Measurements from ENCODE around the gene DGKG.

DGKG gene

DNA sequence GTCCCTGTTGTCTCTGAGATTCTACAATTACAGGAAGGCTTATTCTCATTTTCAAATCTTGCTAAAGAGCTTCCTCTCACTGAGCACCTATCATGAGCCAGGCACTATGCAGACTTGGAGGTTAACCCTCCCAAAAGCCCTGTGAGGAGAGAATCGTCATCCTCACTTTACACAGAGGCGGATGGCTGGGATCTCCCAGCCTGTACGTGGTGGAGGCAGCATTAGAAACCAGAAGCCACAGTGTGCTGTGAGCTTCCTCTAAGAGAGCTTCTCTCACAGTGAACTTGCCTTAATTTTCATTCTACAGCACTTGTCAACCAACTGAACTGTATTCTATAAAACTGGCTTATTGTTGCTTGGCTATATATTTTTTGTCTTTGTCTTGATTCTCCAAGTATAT is 6.1 kb upstream of the DGKG start:
- TF ChIP-seq, protein P1, sequence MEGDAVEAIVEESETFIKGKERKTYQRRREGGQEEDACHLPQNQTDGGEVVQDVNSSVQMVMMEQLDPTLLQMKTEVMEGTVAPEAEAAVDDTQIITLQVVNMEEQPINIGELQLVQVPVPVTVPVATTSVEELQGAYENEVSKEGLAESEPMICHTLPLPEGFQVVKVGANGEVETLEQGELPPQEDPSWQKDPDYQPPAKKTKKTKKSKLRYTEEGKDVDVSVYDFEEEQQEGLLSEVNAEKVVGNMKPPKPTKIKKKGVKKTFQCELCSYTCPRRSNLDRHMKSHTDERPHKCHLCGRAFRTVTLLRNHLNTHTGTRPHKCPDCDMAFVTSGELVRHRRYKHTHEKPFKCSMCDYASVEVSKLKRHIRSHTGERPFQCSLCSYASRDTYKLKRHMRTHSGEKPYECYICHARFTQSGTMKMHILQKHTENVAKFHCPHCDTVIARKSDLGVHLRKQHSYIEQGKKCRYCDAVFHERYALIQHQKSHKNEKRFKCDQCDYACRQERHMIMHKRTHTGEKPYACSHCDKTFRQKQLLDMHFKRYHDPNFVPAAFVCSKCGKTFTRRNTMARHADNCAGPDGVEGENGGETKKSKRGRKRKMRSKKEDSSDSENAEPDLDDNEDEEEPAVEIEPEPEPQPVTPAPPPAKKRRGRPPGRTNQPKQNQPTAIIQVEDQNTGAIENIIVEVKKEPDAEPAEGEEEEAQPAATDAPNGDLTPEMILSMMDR (conservative IDR thresholded peaks at IDR 0.05; ENCODE audit: low read depth, low read length), result no peak
- H3K4me3 ChIP-seq (ENCODE audit: low read length), result no peak overlapping the region
- no peak for DNase-seq (ENCODE audit: low read depth)

DNA sequence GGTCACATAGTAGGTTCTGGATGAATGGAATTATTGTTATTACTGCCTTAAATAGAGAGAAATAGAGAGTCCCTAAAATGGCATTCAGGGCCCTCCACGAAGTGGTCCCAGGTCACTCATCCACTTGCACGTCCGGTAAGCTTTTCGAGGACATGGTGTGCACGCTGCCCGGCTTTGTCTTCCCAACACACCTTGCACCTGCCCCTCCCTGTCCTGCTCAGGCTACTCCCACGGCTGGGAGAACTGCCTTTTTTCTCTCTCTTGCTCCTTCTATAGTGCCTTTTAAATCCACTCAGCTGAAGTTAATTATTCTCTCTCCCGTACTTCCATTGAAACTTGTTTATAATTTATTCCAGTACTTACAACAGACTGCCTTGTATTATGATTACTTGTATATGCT is 5.6 kb upstream of the DGKG start:
- DNase-seq (ENCODE audit: low read depth), result no peak
- TF ChIP-seq, protein P1 (conservative IDR thresholded peaks at IDR 0.05; ENCODE audit: low read depth, low read length), result no peak
- H3K4me3 ChIP-seq (ENCODE audit: low read length), result no peak overlapping the region

DNA sequence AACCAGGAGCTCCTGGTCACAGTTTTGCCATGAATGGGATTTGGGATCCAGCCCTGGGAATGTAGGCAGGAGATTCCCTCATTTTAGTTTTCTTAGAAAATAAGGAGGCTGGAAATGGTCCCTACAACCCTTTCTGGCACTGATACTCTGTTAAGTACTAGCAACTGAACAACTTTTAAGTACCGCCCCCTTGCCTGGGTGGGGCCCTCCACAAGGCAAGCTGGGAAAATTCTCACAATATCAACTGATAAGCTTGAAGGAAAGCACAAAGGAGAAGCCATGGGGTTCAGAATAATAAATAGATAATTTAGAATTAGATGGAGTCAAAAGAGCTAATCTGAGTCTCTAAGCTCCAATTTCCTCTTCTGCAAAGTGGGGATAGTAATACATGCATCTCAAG is 4.2 kb upstream of the DGKG start:
- no peak overlapping the region for H3K4me3 ChIP-seq (ENCODE audit: low read length)
- no peak for DNase-seq (ENCODE audit: low read depth)
- TF ChIP-seq, protein P1 (conservative IDR thresholded peaks at IDR 0.05; ENCODE audit: low read depth, low read length), result no peak

DNA sequence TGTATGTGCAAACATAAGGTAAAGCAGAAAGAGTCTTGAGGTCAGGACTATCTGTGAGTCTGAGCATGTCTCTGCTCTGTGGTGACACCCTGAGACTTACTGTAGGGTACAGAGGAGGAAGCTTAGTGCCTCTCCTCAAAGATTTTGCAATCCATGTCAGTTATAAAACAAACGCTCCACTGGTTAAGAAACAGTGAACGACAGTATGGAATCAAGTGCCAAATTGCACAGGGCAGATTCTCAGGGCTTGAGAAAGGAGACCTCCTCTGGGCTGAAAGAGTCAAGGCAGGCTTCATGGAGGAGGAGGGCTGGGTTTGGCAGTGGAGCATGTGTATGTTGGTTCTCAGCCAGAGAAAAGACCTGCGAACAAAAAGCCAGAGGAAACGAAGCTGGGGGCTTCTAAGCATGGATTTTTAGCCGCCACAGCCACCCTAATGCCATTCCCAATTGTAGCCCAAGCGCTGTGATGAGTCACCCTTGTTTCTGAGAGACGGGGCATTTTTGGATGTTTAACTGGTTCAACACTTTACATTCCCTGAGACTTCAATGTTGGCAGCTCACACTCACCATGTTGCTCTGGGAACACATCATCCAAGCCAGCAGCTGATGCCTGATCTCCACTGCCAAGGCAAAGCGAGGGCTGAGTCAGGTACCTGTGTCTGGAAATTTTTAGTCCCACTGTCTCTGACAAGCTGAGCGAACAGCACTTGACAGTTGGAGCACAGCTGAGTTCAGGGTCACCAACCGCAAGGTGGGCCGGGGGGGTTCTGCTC is 3.4 kb upstream of the DGKG start:
- no peak overlapping the region for H3K4me3 ChIP-seq (ENCODE audit: low read length)
- no peak for DNase-seq (ENCODE audit: low read depth)
- TF ChIP-seq, protein P1 (conservative IDR thresholded peaks at IDR 0.05; ENCODE audit: low read depth, low read length), result no peak

DNA sequence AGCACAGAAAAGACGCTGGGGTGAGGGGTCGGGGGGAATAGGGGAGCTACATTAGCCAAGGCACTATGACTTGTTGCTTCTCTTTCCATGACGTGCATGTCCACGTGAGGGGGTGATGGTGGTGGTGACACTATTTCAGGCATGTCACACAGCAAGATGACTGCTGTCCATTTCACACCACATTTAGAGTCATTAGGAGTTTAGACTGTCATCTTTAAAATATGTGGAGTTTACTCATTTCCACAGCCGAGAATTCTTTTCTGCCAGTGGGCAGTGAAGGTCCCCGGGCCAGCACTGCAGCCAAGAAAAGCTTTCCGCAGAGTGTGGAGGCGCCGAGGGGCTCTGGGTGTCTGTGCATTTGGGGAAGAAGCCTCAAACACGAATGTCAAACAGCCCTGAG is 954 bp upstream of the DGKG start:
- no peak for DNase-seq (ENCODE audit: low read depth)
- H3K4me3 ChIP-seq (ENCODE audit: low read length), result no peak overlapping the region
- TF ChIP-seq, protein P1 (conservative IDR thresholded peaks at IDR 0.05; ENCODE audit: low read depth, low read length), result no peak

DNA sequence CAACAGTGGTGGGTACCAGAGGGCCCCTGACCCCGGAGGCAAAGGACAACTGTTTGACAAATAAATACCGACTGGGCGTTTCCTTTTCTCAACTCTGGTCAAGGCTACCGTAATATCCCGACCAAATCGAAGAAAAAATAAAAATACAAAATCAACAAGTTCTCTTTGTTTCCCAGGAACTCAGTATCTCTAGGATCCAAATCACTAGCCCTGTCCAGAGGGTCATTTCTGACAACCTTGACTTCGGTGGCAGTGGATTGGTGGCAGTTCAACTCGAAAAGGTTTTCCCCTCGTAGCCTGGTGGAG is 456 bp upstream of the DGKG start:
- no peak for DNase-seq (ENCODE audit: low read depth)
- TF ChIP-seq, protein P1 (conservative IDR thresholded peaks at IDR 0.05; ENCODE audit: low read depth, low read length), result no peak
- H3K4me3 ChIP-seq (ENCODE audit: low read length), result peak overlapping the region; percentile 39

DNA sequence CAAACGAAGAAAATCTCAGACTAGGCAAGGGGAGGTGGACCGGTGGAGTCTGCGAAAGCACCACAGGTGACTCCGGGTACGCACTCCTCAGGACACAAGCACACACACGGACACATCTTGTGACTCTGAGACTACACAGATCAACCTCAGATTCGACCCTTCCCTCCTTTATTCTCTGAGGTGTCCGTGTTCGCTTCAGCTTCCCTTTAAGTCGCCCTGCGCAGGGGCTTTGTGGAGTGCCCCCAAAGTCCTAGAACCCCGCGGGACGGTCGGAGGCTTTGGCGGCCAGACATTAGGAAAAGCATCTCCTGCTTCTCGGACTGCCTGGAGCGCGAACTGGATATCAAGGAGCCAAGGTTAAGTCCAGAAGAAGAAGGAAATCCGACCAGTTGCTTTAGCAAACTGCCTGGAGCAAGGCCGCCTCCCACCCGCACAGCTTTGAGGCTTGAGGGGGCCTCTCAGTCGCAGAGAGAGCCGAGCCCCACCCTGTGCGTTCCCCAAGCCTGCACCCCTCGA is 730 bp downstream of the DGKG start:
- H3K4me3 ChIP-seq (ENCODE audit: low read length), result no peak overlapping the region
- no peak for DNase-seq (ENCODE audit: low read depth)
- TF ChIP-seq, protein P1 (conservative IDR thresholded peaks at IDR 0.05; ENCODE audit: low read depth, low read length), result no peak

All from retinal pigment epithelial cell (primary cell).